ENCODE measurements around the gene NCAPG. TPM values are rescaled to one million over a fixed set of nuclear protein-coding genes. Genes with fewer than 3 reads are reported as not detected.

NCAPG gene
- total RNA-seq, 1 experiment from 2014 or later, result 46.3 TPM

- H2AFZ ChIP-seq (ENCODE audit: low read length), result no peak overlapping the region
- peaks cover 5% of the 10 kb centered on the region; the same call in 1 of the 2 replicates for H3K9me3 ChIP-seq (ENCODE audit: low read length)
- no peak for DNase-seq
- no peak overlapping the region for H3K9ac ChIP-seq (ENCODE audit: low read length)
- H3K27me3 ChIP-seq (ENCODE audit: low read length), result no peaks in the 10 kb centered on the region
- no peaks in the 10 kb centered on the region for H4K20me1 ChIP-seq (ENCODE audit: insufficient read depth, low read depth, low read length)
- H3K4me3 ChIP-seq (ENCODE audit: low read length), result no peak overlapping the region
- H3K36me3 ChIP-seq (ENCODE audit: insufficient read depth, low read length), result peaks cover 18% of the 10 kb centered on the region
- H3K9me2 ChIP-seq (replicated peaks; ENCODE audit: insufficient read depth, low read length), result no peaks in the 10 kb centered on the region
- H3K27ac ChIP-seq (ENCODE audit: low read length), result no peak overlapping the region
- peaks cover 10% of the 10 kb centered on the region; the same call in 1 of the 2 replicates for H3K79me2 ChIP-seq (ENCODE audit: low read length)
- no peak overlapping the region for H3K4me2 ChIP-seq (ENCODE audit: low read depth, low read length, poor library complexity, severe bottlenecking)
- no peaks in the 10 kb centered on the region for H3K4me1 ChIP-seq (ENCODE audit: low read length)
Observed at GRCh38 chr4:17867276-17867675, 56.5 kb downstream of the NCAPG start.

GRCh38 chr4:17869327-17869726, 58.5 kb downstream of the NCAPG start:
- Histone ChIP-seq H3K4me3 (ENCODE audit: low read length) (no peak overlapping the region), H4K20me1 (ENCODE audit: insufficient read depth, low read depth, low read length) (no peaks in the 10 kb centered on the region), H2AFZ (ENCODE audit: low read length) (no peak overlapping the region), H3K9me2 (replicated peaks; ENCODE audit: insufficient read depth, low read length) (no peaks in the 10 kb centered on the region), H3K27me3 (ENCODE audit: low read length) (no peaks in the 10 kb centered on the region), H3K79me2 (ENCODE audit: low read length) (peaks cover 7% of the 10 kb centered on the region; the same call in 1 of the 2 replicates), H3K9me3 (ENCODE audit: low read length) (no peaks in the 10 kb centered on the region), H3K36me3 (ENCODE audit: insufficient read depth, low read length) (peaks cover 8% of the 10 kb centered on the region), H3K4me2 (ENCODE audit: low read depth, low read length, poor library complexity, severe bottlenecking) (no peak overlapping the region), H3K9ac (ENCODE audit: low read length) (no peak overlapping the region), H3K4me1 (ENCODE audit: low read length) (no peaks in the 10 kb centered on the region), H3K27ac (ENCODE audit: low read length) (no peak overlapping the region)
- no peak for DNase-seq

GRCh38 chr4:17875402-17876070, 64.8 kb downstream of the NCAPG start:
- peaks cover 4% of the 10 kb centered on the region; the same call in 1 of the 2 replicates for H3K4me1 ChIP-seq (ENCODE audit: low read length)

GRCh38 chr4:17876943-17877342, 66.2 kb downstream of the NCAPG start:
- Histone ChIP-seq H3K9me3 (ENCODE audit: low read length) (no peaks in the 10 kb centered on the region), H3K4me1 (ENCODE audit: low read length) (peaks cover 9% of the 10 kb centered on the region; the same call in 1 of the 2 replicates), H3K36me3 (ENCODE audit: insufficient read depth, low read length) (no peaks in the 10 kb centered on the region), H3K9ac (ENCODE audit: low read length) (no peak overlapping the region), H3K4me3 (ENCODE audit: low read length) (no peak overlapping the region), H3K4me2 (ENCODE audit: low read depth, low read length, poor library complexity, severe bottlenecking) (no peak overlapping the region), H3K79me2 (ENCODE audit: low read length) (peaks cover 12% of the 10 kb centered on the region; the same call in 1 of the 2 replicates), H4K20me1 (ENCODE audit: insufficient read depth, low read depth, low read length) (no peaks in the 10 kb centered on the region), H2AFZ (ENCODE audit: low read length) (no peak overlapping the region), H3K27me3 (ENCODE audit: low read length) (no peaks in the 10 kb centered on the region), H3K9me2 (replicated peaks; ENCODE audit: insufficient read depth, low read length) (no peaks in the 10 kb centered on the region), H3K27ac (ENCODE audit: low read length) (no peak overlapping the region)
- DNase-seq, result no peak

More at GRCh38 chr4:17875402-17876070, 64.8 kb downstream of the NCAPG start:
- DNase-seq, result no peak
- Histone ChIP-seq H3K9me3 (ENCODE audit: low read length) (no peaks in the 10 kb centered on the region), H4K20me1 (ENCODE audit: insufficient read depth, low read depth, low read length) (no peaks in the 10 kb centered on the region), H3K9me2 (replicated peaks; ENCODE audit: insufficient read depth, low read length) (no peaks in the 10 kb centered on the region), H3K27ac (ENCODE audit: low read length) (no peak overlapping the region), H2AFZ (ENCODE audit: low read length) (no peak overlapping the region), H3K79me2 (ENCODE audit: low read length) (0 out of 2 replicates have a peak, but pooled peaks cover 6% of the 10 kb centered on the region), H3K36me3 (ENCODE audit: insufficient read depth, low read length) (no peaks in the 10 kb centered on the region), H3K9ac (ENCODE audit: low read length) (no peak overlapping the region), H3K27me3 (ENCODE audit: low read length) (no peaks in the 10 kb centered on the region), H3K4me3 (ENCODE audit: low read length) (no peak overlapping the region), H3K4me2 (ENCODE audit: low read depth, low read length, poor library complexity, severe bottlenecking) (no peak overlapping the region)

GRCh38 chr4:17877661-17878060, 66.9 kb downstream of the NCAPG start:
- no peak overlapping the region for H2AFZ ChIP-seq (ENCODE audit: low read length)
- no peak for DNase-seq
- H3K4me3 ChIP-seq (ENCODE audit: low read length), result no peak overlapping the region
- no peaks in the 10 kb centered on the region for H3K9me3 ChIP-seq (ENCODE audit: low read length)
- no peaks in the 10 kb centered on the region for H3K36me3 ChIP-seq (ENCODE audit: insufficient read depth, low read length)
- H4K20me1 ChIP-seq (ENCODE audit: insufficient read depth, low read depth, low read length), result no peaks in the 10 kb centered on the region
- no peaks in the 10 kb centered on the region for H3K9me2 ChIP-seq (replicated peaks; ENCODE audit: insufficient read depth, low read length)
- H3K27ac ChIP-seq (ENCODE audit: low read length), result no peak overlapping the region
- H3K4me1 ChIP-seq (ENCODE audit: low read length), result peaks cover 9% of the 10 kb centered on the region; the same call in 1 of the 2 replicates
- no peaks in the 10 kb centered on the region for H3K27me3 ChIP-seq (ENCODE audit: low read length)
- H3K4me2 ChIP-seq (ENCODE audit: low read depth, low read length, poor library complexity, severe bottlenecking), result no peak overlapping the region
- peaks cover 17% of the 10 kb centered on the region; the same call in 1 of the 2 replicates for H3K79me2 ChIP-seq (ENCODE audit: low read length)
- no peak overlapping the region for H3K9ac ChIP-seq (ENCODE audit: low read length)

- H3K9me3 ChIP-seq (ENCODE audit: low read length), result no peaks in the 10 kb centered on the region
- H3K4me3 ChIP-seq (ENCODE audit: low read length), result no peak overlapping the region
- DNase-seq, result no peak
- H3K4me1 ChIP-seq (ENCODE audit: low read length), result peaks cover 13% of the 10 kb centered on the region
- peaks cover 36% of the 10 kb centered on the region; the same call in 1 of the 2 replicates for H3K79me2 ChIP-seq (ENCODE audit: low read length)
- no peak overlapping the region for H3K9ac ChIP-seq (ENCODE audit: low read length)
- H3K36me3 ChIP-seq (ENCODE audit: insufficient read depth, low read length), result peaks cover 7% of the 10 kb centered on the region; the same call in 1 of the 2 replicates
- H2AFZ ChIP-seq (ENCODE audit: low read length), result no peak overlapping the region
- no peaks in the 10 kb centered on the region for H3K27me3 ChIP-seq (ENCODE audit: low read length)
- no peaks in the 10 kb centered on the region for H4K20me1 ChIP-seq (ENCODE audit: insufficient read depth, low read depth, low read length)
- no peak overlapping the region for H3K4me2 ChIP-seq (ENCODE audit: low read depth, low read length, poor library complexity, severe bottlenecking)
- no peaks in the 10 kb centered on the region for H3K9me2 ChIP-seq (replicated peaks; ENCODE audit: insufficient read depth, low read length)
- no peak overlapping the region for H3K27ac ChIP-seq (ENCODE audit: low read length)
Observed at GRCh38 chr4:17884063-17884462, 73.3 kb downstream of the NCAPG start.

GRCh38 chr4:17884511-17884910, 73.7 kb downstream of the NCAPG start:
- Histone ChIP-seq H4K20me1 (ENCODE audit: insufficient read depth, low read depth, low read length) (no peaks in the 10 kb centered on the region), H3K27ac (ENCODE audit: low read length) (no peak overlapping the region), H3K36me3 (ENCODE audit: insufficient read depth, low read length) (peaks cover 7% of the 10 kb centered on the region; the same call in 1 of the 2 replicates), H3K4me3 (ENCODE audit: low read length) (no peak overlapping the region), H2AFZ (ENCODE audit: low read length) (no peak overlapping the region), H3K9me3 (ENCODE audit: low read length) (no peaks in the 10 kb centered on the region), H3K4me1 (ENCODE audit: low read length) (peaks cover 17% of the 10 kb centered on the region), H3K9me2 (replicated peaks; ENCODE audit: insufficient read depth, low read length) (no peaks in the 10 kb centered on the region), H3K4me2 (ENCODE audit: low read depth, low read length, poor library complexity, severe bottlenecking) (no peak overlapping the region), H3K27me3 (ENCODE audit: low read length) (no peaks in the 10 kb centered on the region), H3K79me2 (ENCODE audit: low read length) (peaks cover 38% of the 10 kb centered on the region; the same call in 1 of the 2 replicates), H3K9ac (ENCODE audit: low read length) (no peak overlapping the region)
- DNase-seq, result no peak

GRCh38 chr4:17889692-17890091, 78.9 kb downstream of the NCAPG start:
- Histone ChIP-seq H3K4me3 (ENCODE audit: low read length) (no peak overlapping the region), H3K9me2 (replicated peaks; ENCODE audit: insufficient read depth, low read length) (no peaks in the 10 kb centered on the region), H3K9me3 (ENCODE audit: low read length) (no peaks in the 10 kb centered on the region), H3K27ac (ENCODE audit: low read length) (peak overlapping the region; percentile 25), H2AFZ (ENCODE audit: low read length) (no peak overlapping the region), H3K4me1 (ENCODE audit: low read length) (peaks cover 10% of the 10 kb centered on the region), H3K9ac (ENCODE audit: low read length) (no peak overlapping the region), H4K20me1 (ENCODE audit: insufficient read depth, low read depth, low read length) (no peaks in the 10 kb centered on the region), H3K4me2 (ENCODE audit: low read depth, low read length, poor library complexity, severe bottlenecking) (peak overlapping the region; percentile 12), H3K27me3 (ENCODE audit: low read length) (no peaks in the 10 kb centered on the region), H3K79me2 (ENCODE audit: low read length) (peaks cover 28% of the 10 kb centered on the region; the same call in 1 of the 2 replicates), H3K36me3 (ENCODE audit: insufficient read depth, low read length) (no peaks in the 10 kb centered on the region)
- DNase-seq, result no peak
